Measurements from ENCODE around the gene RAP2B. TPM values are rescaled to one million over a fixed set of nuclear protein-coding genes. Genes with fewer than 3 reads are reported as not detected.
"Not testable (repeated sequence)": the region's sequence is repeated elsewhere in the genome, so short reads cannot be mapped to it uniquely, and the experiment has no call there.

Gene RAP2B
- polyA plus RNA-seq, 1 donor = 5.0 TPM

DNA sequence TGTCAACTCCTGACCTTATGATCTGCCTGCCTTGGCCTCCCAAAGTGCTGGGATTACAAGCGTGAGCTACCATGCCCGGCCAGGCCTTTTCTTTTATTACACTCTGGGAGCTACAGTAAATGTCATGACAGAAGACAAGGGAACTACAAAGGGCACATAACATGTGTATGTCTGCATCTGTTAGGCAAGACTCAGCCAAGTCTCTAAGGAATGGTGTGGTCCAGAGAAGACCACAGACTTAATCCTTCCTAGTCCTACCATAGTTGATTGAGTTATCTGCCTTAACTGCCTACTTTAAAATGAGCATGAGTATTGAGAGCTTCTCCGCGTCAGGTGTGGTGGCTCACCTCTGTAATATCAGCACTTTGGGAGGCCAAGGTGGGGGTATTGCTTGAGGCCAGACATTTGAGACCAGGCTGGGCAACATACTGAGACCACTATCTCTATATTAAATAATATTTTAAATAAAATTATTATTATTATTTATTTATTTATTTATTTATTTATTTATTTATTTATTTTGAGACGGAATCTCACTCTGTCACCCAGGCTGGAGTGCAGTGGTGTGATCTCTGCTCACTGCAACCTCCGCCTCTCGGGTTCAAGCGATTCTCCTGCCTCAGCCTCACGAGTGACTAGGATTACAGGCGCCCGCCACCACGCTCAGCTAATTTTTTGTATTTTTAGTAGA, 31.9 kb downstream of the RAP2B start:
- DNase-seq (ENCODE audit: low read depth) = not testable (repeated sequence)

DNA sequence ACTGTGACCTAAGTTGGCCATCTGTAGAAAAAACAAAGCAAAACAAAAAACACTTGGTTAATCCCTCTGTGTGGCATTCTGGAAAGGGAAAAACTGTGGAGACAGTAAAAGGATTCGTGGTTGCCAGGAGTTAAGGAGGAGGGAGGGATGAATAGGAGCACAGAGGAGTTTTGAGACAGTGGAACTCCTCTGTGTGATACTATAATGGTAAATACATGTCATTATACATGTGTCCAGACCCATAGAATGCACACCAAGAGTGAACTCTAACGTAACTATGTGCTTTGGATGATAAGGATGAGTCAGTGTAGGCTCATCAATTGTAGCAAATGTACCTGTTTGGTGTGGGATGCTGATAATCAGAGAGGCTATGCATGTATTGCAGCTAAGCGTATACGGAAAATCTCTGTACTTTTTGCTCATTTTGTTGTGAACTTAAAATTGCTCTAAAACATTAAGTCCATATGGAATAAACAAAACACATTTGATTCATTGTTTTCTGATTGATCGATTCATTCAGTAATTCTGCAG, 33.4 kb downstream of the RAP2B start:
- DNase-seq (ENCODE audit: low read depth) = no peak

DNA sequence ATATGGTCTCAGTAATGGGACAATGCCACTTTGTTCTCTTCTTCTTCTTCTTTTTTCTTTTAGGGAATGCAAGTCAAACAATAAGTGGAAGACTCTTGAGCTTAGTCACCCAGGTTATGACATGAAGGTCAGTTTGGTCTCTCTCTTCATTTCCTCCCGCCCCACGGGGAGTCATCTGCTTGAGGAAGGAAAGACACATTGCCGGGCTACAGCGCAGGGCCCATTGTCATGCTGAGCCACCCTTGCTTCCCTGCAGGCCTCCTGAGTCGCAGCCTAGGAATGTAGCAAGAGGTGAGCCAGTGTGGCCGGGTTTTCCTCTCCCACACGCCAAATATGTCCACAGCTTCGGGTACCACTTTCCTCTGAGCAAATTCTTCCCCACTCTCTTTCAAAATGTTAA, 47.6 kb downstream of the RAP2B start:
- DNase-seq (ENCODE audit: low read depth) = no peak

DNA sequence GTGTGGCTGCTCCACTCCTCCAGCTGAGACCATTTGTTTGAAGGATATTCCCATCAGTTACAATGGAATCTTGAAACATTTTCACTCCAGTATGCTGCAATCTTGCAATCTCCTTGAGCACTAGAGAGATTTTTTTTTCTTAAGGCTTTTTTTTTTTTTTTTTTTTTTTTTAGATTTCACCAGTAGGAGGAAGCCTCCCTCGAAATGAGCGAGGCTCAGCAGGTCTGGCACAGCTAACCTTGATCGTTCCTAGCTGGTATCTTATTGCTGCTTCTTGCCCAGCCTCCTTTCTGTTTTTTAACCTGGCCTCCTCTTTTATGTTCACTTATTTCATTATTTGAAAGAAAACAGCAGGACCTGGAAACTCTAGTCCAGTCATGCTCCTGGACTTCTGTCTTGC, 48.1 kb downstream of the RAP2B start:
- no peak for DNase-seq (ENCODE audit: low read depth)

DNA sequence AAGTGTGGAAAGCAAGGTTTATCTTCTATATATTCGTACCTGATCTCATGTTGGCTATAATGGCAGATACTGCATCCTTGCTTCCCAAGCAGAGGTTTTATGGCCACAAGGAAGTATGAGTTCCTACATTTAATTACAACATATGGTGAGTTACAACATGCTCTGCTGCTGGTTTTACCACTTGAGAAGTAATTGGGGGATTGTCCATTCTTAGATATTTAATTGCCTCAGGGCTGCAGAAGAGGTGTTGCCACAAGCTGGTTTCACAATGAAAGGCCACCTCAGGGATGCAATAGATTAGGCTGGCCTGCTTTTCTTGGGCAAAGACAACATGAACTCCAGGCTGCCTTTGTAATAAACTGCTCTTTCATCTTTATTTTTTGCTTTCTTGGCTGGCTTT, 48.6 kb downstream of the RAP2B start:
- DNase-seq (ENCODE audit: low read depth) = no peak

DNA sequence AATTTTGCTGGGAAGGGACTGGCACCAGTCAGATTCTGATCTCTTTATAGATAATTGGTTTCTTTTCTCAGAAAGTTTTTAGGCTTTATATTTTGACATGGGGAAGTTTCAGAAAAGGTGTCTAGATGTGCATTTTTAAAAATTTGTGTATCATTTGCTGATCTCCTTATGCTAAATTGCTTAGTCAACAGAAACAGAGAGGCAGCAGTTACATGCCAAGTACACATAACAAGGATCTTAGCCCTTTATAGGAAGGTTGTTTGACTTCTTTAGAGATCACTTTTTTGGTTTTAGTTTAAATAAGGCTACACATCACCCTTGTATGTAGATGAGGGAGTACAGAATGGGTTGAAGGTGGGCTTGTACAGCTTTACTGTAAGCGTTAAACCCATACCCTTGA, 53.5 kb downstream of the RAP2B start:
- no peak for DNase-seq (ENCODE audit: low read depth)

DNA sequence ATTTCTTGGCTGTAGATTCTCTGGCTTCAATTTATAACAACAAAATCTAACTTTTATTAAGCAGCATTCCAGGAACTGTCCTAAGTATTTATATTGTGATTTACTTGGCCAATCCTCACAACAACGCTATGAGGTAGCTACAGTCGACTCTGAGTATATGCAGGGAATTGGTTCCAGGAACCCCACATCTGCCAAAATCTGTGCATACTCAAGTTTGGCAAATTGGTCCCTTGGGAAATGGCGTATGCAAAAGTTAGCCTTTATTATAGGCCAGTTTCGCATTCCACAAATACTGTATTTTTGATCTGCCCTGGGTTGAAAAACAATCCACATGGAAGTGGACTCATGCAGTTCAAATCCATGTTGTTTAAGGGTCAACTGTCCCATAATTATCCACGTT, 53.9 kb downstream of the RAP2B start:
- DNase-seq (ENCODE audit: low read depth) = no peak

DNA sequence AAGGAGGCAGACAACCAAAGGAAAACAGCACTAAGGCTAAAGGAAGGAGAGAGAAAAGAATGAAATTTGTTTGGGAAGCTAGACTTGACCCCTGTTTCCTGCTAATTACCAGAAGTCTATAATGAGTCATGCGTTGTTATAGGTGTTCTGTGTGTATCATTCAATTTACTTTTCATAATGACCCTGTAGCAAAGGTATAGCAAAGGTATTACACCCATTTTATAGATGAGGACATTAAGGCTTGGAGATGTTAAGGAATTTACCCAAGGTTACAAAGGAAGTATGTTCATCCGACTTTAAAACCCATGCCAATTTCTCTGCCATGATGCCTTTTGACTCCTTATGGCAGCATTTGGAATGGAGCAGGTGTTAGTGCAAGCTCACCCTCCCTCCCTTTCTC, 54.9 kb downstream of the RAP2B start:
- no peak for DNase-seq (ENCODE audit: low read depth)

DNA sequence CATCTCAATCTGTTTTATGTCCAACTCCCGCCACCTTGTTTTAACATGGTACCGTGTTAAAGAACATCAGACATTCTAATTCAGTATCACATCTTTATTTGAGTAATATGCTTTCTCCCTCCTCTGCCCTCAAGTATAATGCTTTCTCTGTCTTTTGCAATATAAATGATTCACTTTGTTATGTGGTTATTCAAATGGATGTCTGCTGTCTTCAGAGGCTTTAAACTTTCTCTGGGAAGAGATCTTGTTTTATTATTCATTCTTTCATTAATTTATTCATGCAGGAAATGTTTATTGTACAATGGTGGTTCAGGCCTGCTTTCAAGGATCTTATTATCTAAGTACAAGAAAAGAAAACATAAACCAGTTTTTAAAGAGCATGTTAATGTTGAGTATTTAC, 57.1 kb downstream of the RAP2B start:
- DNase-seq (ENCODE audit: low read depth) = no peak

Measured in forelimb muscle (tissue), 1 donor.